SU-DHL-6 (cell line): ENCODE data around the gene GRM2.

ENCODE experiments used
- CTCF ChIP-seq: fragments of 200-600 bp; sonication (generic); IDR thresholded peaks from one replicate; pipeline ENCODE4 v1.5.1; 2017; ENCODE audit warnings: antibody characterized with exemption, mild to moderate bottlenecking, low read length, moderate library complexity; ENCODE audit not compliant: insufficient read depth, poor library complexity, severe bottlenecking
- EZH2phosphoT487 ChIP-seq: fragments of 200-600 bp; sonication (generic), shearing (Covaris generic); conservative IDR thresholded peaks from 2 replicates; pipeline ENCODE4 v1.6.1; 2018; ENCODE audit warnings: mild to moderate bottlenecking, antibody characterized with exemption, low read length, moderate library complexity, mixed read lengths

- no peak for TF ChIP-seq CTCF
- TF ChIP-seq EZH2phosphoT487 = no peak
These were observed 28.2 kb upstream of the GRM2 start for GRCh38 chr3:51678641-51679040.
